K562 (cell line): ENCODE results near the gene SARS1. TPM values are rescaled to one million over a fixed set of nuclear protein-coding genes. Genes with fewer than 3 reads are reported as not detected.

Source experiments
- BCOR ChIP-seq: fragments of 450-650 bp; IDR thresholded peaks from 2 replicates; pipeline ENCODE4 v1.6.1; 2016
- DMBX1 ChIP-seq: fragments of 250-450 bp; sonication (Bioruptor Pico); IDR thresholded peaks from 2 replicates; pipeline ENCODE4 v1.8.0; 2022; ENCODE audit warnings: inconsistent platforms, mild to moderate bottlenecking, moderate library complexity, borderline replicate concordance
- ETS2 ChIP-seq: IDR thresholded peaks from 2 replicates; pipeline ENCODE4 v1.6.1; 2016; ENCODE audit warnings: borderline replicate concordance, missing genetic modification characterization, mild to moderate bottlenecking, moderate library complexity, missing compliant biosample characterization; ENCODE audit not compliant: poor library complexity, severe bottlenecking
- LEF1 ChIP-seq: fragments of 450-650 bp; IDR thresholded peaks from 2 replicates; pipeline ENCODE4 v1.6.1; 2016; ENCODE audit warnings: mild to moderate bottlenecking
- MXI1 ChIP-seq: IDR thresholded peaks from 2 replicates; pipeline ENCODE4 v1.6.1; 2011; ENCODE audit warnings: low read depth, mild to moderate bottlenecking, improper control_type of control experiment, low read length
- NCOA1 ChIP-seq: fragments of 450-650 bp; IDR thresholded peaks from 2 replicates; pipeline ENCODE4 v1.6.1; 2016; ENCODE audit warnings: low read depth
- PTRF ChIP-seq: fragments of 450-650 bp; IDR thresholded peaks from 2 replicates; pipeline ENCODE4 v1.6.1; 2016; ENCODE audit warnings: mild to moderate bottlenecking, missing genetic modification characterization, missing compliant biosample characterization
- RFX7 ChIP-seq: fragments of 250-450 bp; sonication (Bioruptor Pico); IDR thresholded peaks from 2 replicates; pipeline ENCODE4 v1.5.1; 2021; ENCODE audit warnings: mild to moderate bottlenecking
- SMARCC2 ChIP-seq: fragments of 450-650 bp; IDR thresholded peaks from 2 replicates; pipeline ENCODE4 v1.6.1; 2017; ENCODE audit warnings: antibody characterized with exemption, moderate library complexity, mild to moderate bottlenecking, low read depth
- TAL1 ChIP-seq: fragments of 450-650 bp; IDR thresholded peaks from 2 replicates; pipeline ENCODE4 v1.6.1; 2016; ENCODE audit warnings: mild to moderate bottlenecking
- TEAD1 ChIP-seq, 2 experiments: fragments of 450-650 bp in 1 of 2; sonication (generic) in 1 of 2; formaldehyde crosslinking; IDR thresholded peaks; 2 replicates each; pipeline versions ENCODE4 v1.4.0 to v1.8.0; 2020 to 2022; ENCODE audit warnings: mild to moderate bottlenecking in 2 of 2, missing genetic modification reagents in 1 of 2
- ZNF165 ChIP-seq: fragments of 250-450 bp; sonication (Bioruptor Pico); IDR thresholded peaks from 2 replicates; pipeline ENCODE4 v1.4.0; 2020; ENCODE audit warnings: borderline replicate concordance
- ZNF175 ChIP-seq: fragments of 200-800 bp; sonication (Bioruptor generic); IDR thresholded peaks from 2 replicates; pipeline ENCODE4 v1.6.1; 2016; ENCODE audit warnings: low read depth, mild to moderate bottlenecking, missing genetic modification characterization, missing compliant biosample characterization
- ZNF644 ChIP-seq: fragments of 200-800 bp; sonication (Bioruptor generic); IDR thresholded peaks from 2 replicates; pipeline ENCODE4 v1.6.1; 2016; ENCODE audit warnings: low read depth, missing genetic modification characterization, missing compliant biosample characterization
- ZZZ3 ChIP-seq: fragments of 450-650 bp; IDR thresholded peaks from 2 replicates; pipeline ENCODE4 v1.6.1; 2016; ENCODE audit warnings: antibody characterized with exemption, mild to moderate bottlenecking, moderate library complexity
- polyA plus RNA-seq, 8 experiments: library from polyadenylated mRNA; depleted of rRNA in 4 of 8; stranded (reverse) in 5 of 8; unstranded in 3 of 8; fragments of >200 nt; fragmentation: Nextera tagmentation in 2 of 8; fragmentation: Illumina TruSeq in 1 of 8; extraction: Ambion mirVana in 2 of 8; extraction: Trizol in 1 of 8; gene quantifications; 2 replicates each; pipeline versions ENCODE4 v1.2.1 to v1.2.3, GENCODE V29; 2011 to 2014; ENCODE audit warnings: inconsistent platforms in 1 of 8, missing spikeins in 1 of 8
- total RNA-seq, 7 experiments: library from RNA; depleted of rRNA in 6 of 7; stranded (reverse); fragments of >200 nt in 6 of 7; fragmentation: Illumina TruSeq in 2 of 7; extraction: Trizol in 2 of 7; gene quantifications; 2 replicates each; pipeline versions ENCODE4 v1.2.1 to v1.2.3, GENCODE V29; 2011 to 2021; ENCODE audit warnings: low replicate concordance in 1 of 7
- TF ChIP-seq, protein P1 (sequence below): IDR thresholded peaks from 2 replicates; pipeline ENCODE4 v1.6.1; 2014; ENCODE audit warnings: antibody characterized with exemption
- TF ChIP-seq, protein P2 (sequence below), 2 experiments: fragments of 450-650 bp in 1 of 2; sonication (generic) in 1 of 2; formaldehyde crosslinking in 1 of 2; IDR thresholded peaks; 2 replicates each; pipeline versions ENCODE4 v1.7.1 to v1.9.0; 2016 to 2022; ENCODE audit warnings: inconsistent platforms in 1 of 2, mild to moderate bottlenecking in 1 of 2, missing genetic modification reagents in 1 of 2

The SARS1 gene
- total and polyA plus RNA-seq, 9 of the 15 experiments (the other 6 are each of a cell fraction or from before 2014, with no cell fraction given): 221 to 623 (median 254) TPM

GRCh38 chr1:109214695-109215623, 1.2 kb downstream of the SARS1 start (continued):
- TF ChIP-seq LEF1 (peak; percentile 13), PTRF (0 out of 2 replicates have a peak, but pooled peaks have one; percentile 15), BCOR (peak; percentile 74), NCOA1 (peak; percentile 63; the same call in 1 of the 2 replicates), ZZZ3 (no peak), MXI1 (peak; percentile 41; the same call in 1 of the 2 replicates), DMBX1 (CRISPR knock-in tag) (peak; percentile 87), RFX7 (CRISPR knock-in tag) (no peak), TAL1 (peak; percentile 53; the same call in 1 of the 2 replicates), SMARCC2 (peak; percentile 71; the same call in 1 of the 2 replicates), ZNF165 (peak; percentile 55; the same call in 1 of the 2 replicates), ZNF644 (peak; percentile 78; the same call in 1 of the 2 replicates), ETS2 (peak; percentile 53), TEAD1 (CRISPR knock-in tag; IDR thresholded peaks at IDR 0.05) (0 out of 4 replicates have a peak, but pooled peaks have one; percentile 43 to 52), ZNF175 (peak; percentile 61)
- TF ChIP-seq, protein P1, sequence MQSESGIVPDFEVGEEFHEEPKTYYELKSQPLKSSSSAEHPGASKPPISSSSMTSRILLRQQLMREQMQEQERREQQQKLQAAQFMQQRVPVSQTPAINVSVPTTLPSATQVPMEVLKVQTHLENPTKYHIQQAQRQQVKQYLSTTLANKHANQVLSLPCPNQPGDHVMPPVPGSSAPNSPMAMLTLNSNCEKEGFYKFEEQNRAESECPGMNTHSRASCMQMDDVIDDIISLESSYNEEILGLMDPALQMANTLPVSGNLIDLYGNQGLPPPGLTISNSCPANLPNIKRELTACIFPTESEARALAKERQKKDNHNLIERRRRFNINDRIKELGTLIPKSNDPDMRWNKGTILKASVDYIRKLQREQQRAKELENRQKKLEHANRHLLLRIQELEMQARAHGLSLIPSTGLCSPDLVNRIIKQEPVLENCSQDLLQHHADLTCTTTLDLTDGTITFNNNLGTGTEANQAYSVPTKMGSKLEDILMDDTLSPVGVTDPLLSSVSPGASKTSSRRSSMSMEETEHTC: no peak
- TF ChIP-seq, protein P2, sequence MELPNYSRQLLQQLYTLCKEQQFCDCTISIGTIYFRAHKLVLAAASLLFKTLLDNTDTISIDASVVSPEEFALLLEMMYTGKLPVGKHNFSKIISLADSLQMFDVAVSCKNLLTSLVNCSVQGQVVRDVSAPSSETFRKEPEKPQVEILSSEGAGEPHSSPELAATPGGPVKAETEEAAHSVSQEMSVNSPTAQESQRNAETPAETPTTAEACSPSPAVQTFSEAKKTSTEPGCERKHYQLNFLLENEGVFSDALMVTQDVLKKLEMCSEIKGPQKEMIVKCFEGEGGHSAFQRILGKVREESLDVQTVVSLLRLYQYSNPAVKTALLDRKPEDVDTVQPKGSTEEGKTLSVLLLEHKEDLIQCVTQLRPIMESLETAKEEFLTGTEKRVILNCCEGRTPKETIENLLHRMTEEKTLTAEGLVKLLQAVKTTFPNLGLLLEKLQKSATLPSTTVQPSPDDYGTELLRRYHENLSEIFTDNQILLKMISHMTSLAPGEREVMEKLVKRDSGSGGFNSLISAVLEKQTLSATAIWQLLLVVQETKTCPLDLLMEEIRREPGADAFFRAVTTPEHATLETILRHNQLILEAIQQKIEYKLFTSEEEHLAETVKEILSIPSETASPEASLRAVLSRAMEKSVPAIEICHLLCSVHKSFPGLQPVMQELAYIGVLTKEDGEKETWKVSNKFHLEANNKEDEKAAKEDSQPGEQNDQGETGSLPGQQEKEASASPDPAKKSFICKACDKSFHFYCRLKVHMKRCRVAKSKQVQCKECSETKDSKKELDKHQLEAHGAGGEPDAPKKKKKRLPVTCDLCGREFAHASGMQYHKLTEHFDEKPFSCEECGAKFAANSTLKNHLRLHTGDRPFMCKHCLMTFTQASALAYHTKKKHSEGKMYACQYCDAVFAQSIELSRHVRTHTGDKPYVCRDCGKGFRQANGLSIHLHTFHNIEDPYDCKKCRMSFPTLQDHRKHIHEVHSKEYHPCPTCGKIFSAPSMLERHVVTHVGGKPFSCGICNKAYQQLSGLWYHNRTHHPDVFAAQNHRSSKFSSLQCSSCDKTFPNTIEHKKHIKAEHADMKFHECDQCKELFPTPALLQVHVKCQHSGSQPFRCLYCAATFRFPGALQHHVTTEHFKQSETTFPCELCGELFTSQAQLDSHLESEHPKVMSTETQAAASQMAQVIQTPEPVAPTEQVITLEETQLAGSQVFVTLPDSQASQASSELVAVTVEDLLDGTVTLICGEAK (IDR thresholded peaks at IDR 0.05): peak; percentile 58
- TF ChIP-seq, protein P2 (CRISPR knock-in tag; IDR thresholded peaks at IDR 0.05): no peak
